Sigmoid colon (tissue), 4 donors: ENCODE data around the gene MACROD2.
A peak's percentile ranks its signal among the peaks of the same experiment; 100 is the strongest.

Source experiments
- CTCF ChIP-seq, 4 experiments: fragments of 450-650 bp in 3 of 4; fragments of 200-600 bp in 1 of 4; IDR thresholded peaks; one replicate each; pipeline ENCODE4 v1.5.1; 2016 to 2019; ENCODE audit warnings: antibody characterized with exemption in 4 of 4, mild to moderate bottlenecking in 3 of 4, moderate library complexity in 2 of 4
- EP300 ChIP-seq, 4 donors: sonication (generic); formaldehyde crosslinking; IDR thresholded peaks; one replicate each; pipeline ENCODE4 v1.6.1; 2017; ENCODE audit warnings: antibody characterized with exemption in 4 of 4
- POLR2A ChIP-seq, 2 donors: fragments of 450-650 bp; IDR thresholded peaks; one replicate each; pipeline ENCODE4 v1.6.1; 2016; ENCODE audit warnings: antibody characterized with exemption in 2 of 2, mild to moderate bottlenecking in 2 of 2, moderate library complexity in 2 of 2
- POLR2AphosphoS5 ChIP-seq, 4 donors: sonication (generic); formaldehyde crosslinking; IDR thresholded peaks; one replicate each; pipeline ENCODE4 v1.6.1; 2017; ENCODE audit warnings: antibody characterized with exemption in 4 of 4

GRCh38 chr20:13995086-13995665 is at the start of gene MACROD2:
- no peak for TF ChIP-seq CTCF (IDR thresholded peaks at IDR 0.05)
- peak; percentile 36 to 88 (median 67) for TF ChIP-seq POLR2AphosphoS5 (IDR thresholded peaks at IDR 0.05)
- TF ChIP-seq EP300 (IDR thresholded peaks at IDR 0.05), result no peak
- peak in 1 of 2 donors; percentile 29 for TF ChIP-seq POLR2A (IDR thresholded peaks at IDR 0.05)
